ENCODE measurements around the gene INPP5A.

Gene INPP5A

GRCh38 chr10:132755166-132755711 is 217.7 kb downstream of the INPP5A start:
- H3K27ac ChIP-seq: no peak overlapping the region
- TF ChIP-seq CTCF (conservative IDR thresholded peaks at IDR 0.05): no peak

GRCh38 chr10:132756591-132756990 is 219.0 kb downstream of the INPP5A start:
- no peak for TF ChIP-seq CTCF (conservative IDR thresholded peaks at IDR 0.05)
- H3K27ac ChIP-seq: no peak overlapping the region

- H3K27ac ChIP-seq: no peak overlapping the region
- no peak for TF ChIP-seq CTCF (conservative IDR thresholded peaks at IDR 0.05)
Measured at GRCh38 chr10:132757171-132757570, 219.6 kb downstream of the INPP5A start.

GRCh38 chr10:132758865-132759264 is 221.3 kb downstream of the INPP5A start:
- no peak for TF ChIP-seq CTCF (conservative IDR thresholded peaks at IDR 0.05)
- H3K27ac ChIP-seq: no peak overlapping the region

GRCh38 chr10:132761395-132762060 is 223.9 kb downstream of the INPP5A start:
- no peak overlapping the region for H3K27ac ChIP-seq
- TF ChIP-seq CTCF (conservative IDR thresholded peaks at IDR 0.05): no peak

GRCh38 chr10:132762267-132762666 is 224.7 kb downstream of the INPP5A start:
- no peak overlapping the region for H3K27ac ChIP-seq
- no peak for TF ChIP-seq CTCF (conservative IDR thresholded peaks at IDR 0.05)

GRCh38 chr10:132763545-132763944 is 226.0 kb downstream of the INPP5A start:
- H3K27ac ChIP-seq: no peak overlapping the region
- no peak for TF ChIP-seq CTCF (conservative IDR thresholded peaks at IDR 0.05)

Data from VCaP (cell line).